T-helper 1 cell treated with Interleukin-12 subunit alpha and Interleukin-12 subunit beta and Interleukin-4 antibody, amounts not matched to agents 30 μg/mL and 1 μg/mL, for 36 hours (primary cell): Measurements from ENCODE around the gene RAD51AP1.
A peak's percentile ranks its signal among the peaks of the same experiment; 100 is the strongest.
"Not testable (repeated sequence)": the region's sequence is repeated elsewhere in the genome, so short reads cannot be mapped to it uniquely, and the experiment has no call there.

Experiments
- H3K27ac Mint-ChIP-seq: one replicate; pipeline ENCODE4 v1.8.0; 2021; ENCODE audit warnings: mild to moderate bottlenecking, mixed read lengths
- H3K27me3 Mint-ChIP-seq: one replicate; pipeline ENCODE4 v1.8.0; 2021; ENCODE audit warnings: low read depth, mixed read lengths
- H3K36me3 Mint-ChIP-seq: one replicate; pipeline ENCODE4 v1.8.0; 2021; ENCODE audit warnings: low read depth, mixed read lengths
- H3K4me1 Mint-ChIP-seq: one replicate; pipeline ENCODE4 v1.8.0; 2021; ENCODE audit warnings: low read depth, mixed read lengths
- H3K4me3 Mint-ChIP-seq: one replicate; pipeline ENCODE4 v1.8.0; 2021; ENCODE audit warnings: mild to moderate bottlenecking, moderate library complexity, mixed read lengths
- H3K9me3 Mint-ChIP-seq: one replicate; pipeline ENCODE4 v1.8.0; 2021; ENCODE audit warnings: mixed read lengths

RAD51AP1 gene, protein sequence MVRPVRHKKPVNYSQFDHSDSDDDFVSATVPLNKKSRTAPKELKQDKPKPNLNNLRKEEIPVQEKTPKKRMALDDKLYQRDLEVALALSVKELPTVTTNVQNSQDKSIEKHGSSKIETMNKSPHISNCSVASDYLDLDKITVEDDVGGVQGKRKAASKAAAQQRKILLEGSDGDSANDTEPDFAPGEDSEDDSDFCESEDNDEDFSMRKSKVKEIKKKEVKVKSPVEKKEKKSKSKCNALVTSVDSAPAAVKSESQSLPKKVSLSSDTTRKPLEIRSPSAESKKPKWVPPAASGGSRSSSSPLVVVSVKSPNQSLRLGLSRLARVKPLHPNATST

DNA sequence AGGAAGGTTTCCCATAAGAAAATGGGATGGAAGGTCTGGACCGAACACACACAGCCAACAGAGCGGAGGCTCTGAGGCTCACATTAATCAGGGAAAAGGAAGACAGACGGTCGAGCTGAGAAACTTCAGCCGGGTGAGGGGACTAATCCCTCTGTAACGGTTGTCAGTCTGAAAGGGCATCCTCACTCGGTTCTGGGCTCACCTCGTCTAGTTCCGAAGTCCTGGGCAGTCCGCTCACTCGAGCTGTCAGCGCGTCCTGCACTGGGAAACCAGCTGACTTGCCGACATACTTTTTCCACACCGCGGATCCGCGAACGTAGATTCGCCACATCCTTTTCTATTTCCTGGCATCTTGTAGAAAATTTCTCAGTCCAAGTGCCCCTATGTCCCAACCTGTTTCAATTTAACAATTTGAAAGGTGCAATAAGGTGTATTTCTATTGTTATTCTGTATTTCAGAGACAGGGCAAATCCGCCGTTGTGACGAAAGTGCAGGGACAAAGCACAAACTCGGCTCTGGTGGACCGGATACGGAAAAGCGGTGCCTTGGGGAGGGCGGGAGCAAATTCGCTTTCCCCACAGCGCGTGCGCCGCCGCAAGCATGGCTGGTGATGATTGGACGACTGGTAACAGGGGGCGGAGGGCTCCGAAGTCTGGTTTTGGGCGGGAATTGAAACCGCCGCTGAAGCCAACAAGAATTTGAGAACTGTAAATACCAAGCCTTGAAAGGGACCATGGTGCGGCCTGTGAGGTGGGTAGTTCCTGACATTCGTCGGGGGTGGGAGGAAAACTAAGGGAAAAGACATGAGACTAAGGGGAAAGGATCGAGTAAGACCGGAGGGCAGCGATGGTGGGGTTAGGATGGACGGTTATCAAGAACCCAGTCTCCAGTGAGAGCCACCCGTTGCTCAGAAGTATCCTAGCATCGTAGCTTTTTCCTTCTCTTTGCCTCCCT lies at the start of gene RAD51AP1:
TSS of gene RAD51AP1 (plus strand) at position 684 of the 954 bp plus-strand sequence. CDS start at position 734, 50 bp downstream.
- peak within 1 kb of the TSS; percentile 99 for H3K4me3 Mint-ChIP-seq
- H3K4me1 Mint-ChIP-seq = peaks cover 23% of the 10 kb centered on the region
- no peaks in the 10 kb centered on the region for H3K27me3 Mint-ChIP-seq
- no peaks in the 10 kb centered on the region for H3K9me3 Mint-ChIP-seq
- H3K36me3 Mint-ChIP-seq = peaks cover 6% of the 10 kb centered on the region
- peak within 1 kb of the TSS; percentile 92 for H3K27ac Mint-ChIP-seq

DNA sequence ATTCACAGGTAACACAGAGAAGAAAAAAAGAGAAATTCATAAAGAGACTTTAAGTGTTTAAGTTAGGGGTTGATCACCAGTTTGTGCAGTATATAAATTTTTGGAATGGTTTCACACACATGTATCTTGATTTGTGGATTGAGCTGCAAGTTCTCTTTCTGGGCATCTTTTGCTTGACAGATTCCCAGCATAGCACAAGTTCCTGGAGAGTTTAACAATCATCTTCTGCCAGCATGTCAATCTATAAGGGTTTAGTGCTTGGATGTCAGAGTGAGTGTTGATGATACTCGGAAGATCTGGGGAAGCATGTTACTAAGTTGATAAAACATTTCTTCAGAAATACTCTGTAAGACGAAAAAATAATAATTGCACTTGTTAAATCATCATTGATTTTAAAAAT lies 49.1 kb upstream of the RAD51AP1 start:
- H3K9me3 Mint-ChIP-seq = no peaks in the 10 kb centered on the region
- H3K27me3 Mint-ChIP-seq = no peaks in the 10 kb centered on the region
- H3K27ac Mint-ChIP-seq = no peak overlapping the region
- H3K4me3 Mint-ChIP-seq = no peak overlapping the region
- H3K36me3 Mint-ChIP-seq = peaks cover 27% of the 10 kb centered on the region
- no peaks in the 10 kb centered on the region for H3K4me1 Mint-ChIP-seq

DNA sequence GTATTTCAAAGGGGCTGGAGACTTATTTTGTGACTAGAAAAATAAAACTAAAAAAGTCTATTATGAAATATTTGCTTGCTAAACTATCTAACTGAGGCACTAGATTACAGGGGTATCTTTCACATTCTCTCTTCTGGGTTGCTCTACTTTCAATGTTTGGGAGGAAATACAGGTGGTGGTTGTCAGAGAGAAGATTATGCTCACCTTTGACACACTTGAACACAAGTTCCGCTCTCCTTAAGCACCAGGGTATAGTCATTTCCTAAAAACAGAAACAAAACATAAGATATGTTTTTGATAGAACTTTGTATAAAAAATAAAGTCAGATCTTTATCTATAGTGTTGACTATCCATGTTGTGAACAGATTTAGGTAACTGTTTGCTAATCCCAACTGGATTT lies 47.7 kb upstream of the RAD51AP1 start:
- Mint-ChIP-seq H3K27me3 (no peaks in the 10 kb centered on the region), H3K9me3 (no peaks in the 10 kb centered on the region), H3K36me3 (peaks cover 27% of the 10 kb centered on the region), H3K4me1 (peaks cover under 1% of the 10 kb centered on the region), H3K4me3 (no peak overlapping the region), H3K27ac (no peak overlapping the region)

DNA sequence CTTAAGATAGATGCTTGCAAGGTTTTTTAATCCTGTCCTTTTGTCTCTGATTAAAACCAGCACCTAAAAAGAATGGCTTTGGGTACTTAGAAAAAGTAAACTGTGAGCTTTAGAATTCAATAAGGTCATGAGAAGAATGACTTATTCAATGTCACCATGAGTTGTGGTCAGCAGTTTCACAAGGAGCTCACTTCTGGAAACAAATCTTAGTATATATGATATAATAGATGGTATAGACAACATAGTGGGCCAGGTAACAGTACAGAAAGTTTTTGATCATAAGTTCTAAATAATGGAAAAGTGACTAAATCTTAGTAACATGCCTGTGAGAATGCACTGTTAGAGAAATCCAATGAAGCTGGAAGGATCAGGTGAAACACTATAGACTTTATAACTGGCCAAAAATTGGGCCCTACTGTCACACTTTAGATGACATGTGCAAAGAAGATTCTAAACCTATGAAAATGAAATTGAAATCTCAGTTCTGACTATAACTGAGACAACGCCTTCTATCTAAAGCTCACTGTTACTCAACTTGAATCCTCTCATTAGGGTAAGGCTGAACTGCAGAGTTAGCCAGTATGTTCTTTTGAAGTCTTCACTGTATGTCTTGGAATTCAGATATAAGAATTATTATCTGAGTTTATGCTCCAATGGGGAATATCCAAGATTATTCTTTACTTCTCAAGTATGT lies 42.4 kb upstream of the RAD51AP1 start:
- H3K27ac Mint-ChIP-seq = no peak overlapping the region
- H3K9me3 Mint-ChIP-seq = no peaks in the 10 kb centered on the region
- H3K36me3 Mint-ChIP-seq = peaks cover 40% of the 10 kb centered on the region
- no peaks in the 10 kb centered on the region for H3K27me3 Mint-ChIP-seq
- H3K4me1 Mint-ChIP-seq = peaks cover 14% of the 10 kb centered on the region
- H3K4me3 Mint-ChIP-seq = no peak overlapping the region

DNA sequence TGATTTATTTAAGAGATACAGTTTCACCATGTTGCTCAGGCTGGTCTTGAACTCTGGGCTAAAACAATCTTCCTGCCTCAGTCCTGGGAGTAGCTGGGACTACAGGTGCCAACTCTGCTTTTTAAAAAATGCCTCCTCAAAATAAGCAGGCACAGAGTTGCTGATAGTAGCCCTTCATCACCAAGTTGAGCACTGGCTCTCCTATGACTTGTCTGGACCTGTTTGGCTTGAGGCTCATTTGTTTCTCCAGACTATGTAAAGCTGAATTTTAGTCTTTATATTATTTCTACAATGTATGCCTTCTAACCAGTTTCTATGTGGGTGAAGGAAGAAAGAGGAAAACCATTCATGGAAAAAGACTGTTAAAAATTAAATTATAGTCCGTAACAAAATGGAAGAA lies 39.5 kb upstream of the RAD51AP1 start:
- Mint-ChIP-seq H3K9me3 (no peaks in the 10 kb centered on the region), H3K4me3 (no peak overlapping the region), H3K27ac (no peak overlapping the region), H3K27me3 (no peaks in the 10 kb centered on the region), H3K36me3 (peaks cover 51% of the 10 kb centered on the region), H3K4me1 (peaks cover 14% of the 10 kb centered on the region)

DNA sequence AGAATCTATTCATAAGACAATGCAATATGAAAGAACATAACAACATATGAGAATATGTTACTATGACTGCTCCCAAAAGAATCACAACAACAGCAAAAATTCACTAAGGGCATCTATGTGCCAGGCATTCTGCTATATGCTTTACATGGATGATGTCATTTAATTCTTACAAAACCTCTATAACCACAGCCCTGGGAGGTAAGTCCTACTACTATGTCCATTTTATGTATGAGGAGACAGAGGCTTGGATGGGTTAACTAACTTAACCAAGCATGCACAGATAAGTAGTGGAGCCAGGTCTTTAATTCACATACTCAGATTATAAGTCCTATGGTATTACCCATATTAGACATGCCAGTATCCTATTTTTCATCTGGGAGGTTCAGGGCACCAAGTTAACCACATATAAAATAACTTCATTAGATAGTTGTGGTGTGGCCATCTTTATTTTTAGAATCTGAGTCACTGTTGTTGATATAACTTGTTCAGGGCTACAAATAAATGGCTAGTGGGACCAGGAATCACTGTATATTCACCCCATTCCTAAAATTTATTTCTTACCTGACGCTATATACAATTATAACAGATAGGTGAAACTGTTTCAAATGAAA lies 33.2 kb upstream of the RAD51AP1 start:
- peak overlapping the region; percentile 32 for H3K27ac Mint-ChIP-seq
- H3K9me3 Mint-ChIP-seq = no peaks in the 10 kb centered on the region
- H3K4me3 Mint-ChIP-seq = peak overlapping the region; percentile 5
- H3K4me1 Mint-ChIP-seq = peaks cover 20% of the 10 kb centered on the region
- no peaks in the 10 kb centered on the region for H3K27me3 Mint-ChIP-seq
- peaks cover 33% of the 10 kb centered on the region for H3K36me3 Mint-ChIP-seq

DNA sequence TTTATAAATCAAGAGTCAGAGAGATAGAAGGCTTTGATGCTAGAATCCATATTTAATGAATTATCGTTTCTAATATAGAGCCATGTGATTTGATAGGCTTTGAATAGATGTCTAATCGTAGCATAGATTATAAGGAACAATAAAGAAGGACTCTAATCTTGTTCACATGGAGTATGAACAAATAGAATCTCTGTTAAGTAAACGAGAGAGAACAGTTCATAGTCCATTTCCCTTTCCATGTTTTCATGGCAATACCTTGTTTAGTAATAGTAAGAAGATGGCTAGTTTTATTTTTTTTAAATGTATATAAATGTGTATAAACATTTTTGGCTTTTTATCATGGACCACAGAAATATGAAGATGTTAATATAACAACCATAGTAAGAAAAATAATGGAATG lies 32.3 kb upstream of the RAD51AP1 start:
- H3K4me3 Mint-ChIP-seq = no peak overlapping the region
- H3K9me3 Mint-ChIP-seq = no peaks in the 10 kb centered on the region
- H3K36me3 Mint-ChIP-seq = peaks cover 27% of the 10 kb centered on the region
- peak overlapping the region; percentile 80 for H3K27ac Mint-ChIP-seq
- no peaks in the 10 kb centered on the region for H3K27me3 Mint-ChIP-seq
- peaks cover 20% of the 10 kb centered on the region for H3K4me1 Mint-ChIP-seq

DNA sequence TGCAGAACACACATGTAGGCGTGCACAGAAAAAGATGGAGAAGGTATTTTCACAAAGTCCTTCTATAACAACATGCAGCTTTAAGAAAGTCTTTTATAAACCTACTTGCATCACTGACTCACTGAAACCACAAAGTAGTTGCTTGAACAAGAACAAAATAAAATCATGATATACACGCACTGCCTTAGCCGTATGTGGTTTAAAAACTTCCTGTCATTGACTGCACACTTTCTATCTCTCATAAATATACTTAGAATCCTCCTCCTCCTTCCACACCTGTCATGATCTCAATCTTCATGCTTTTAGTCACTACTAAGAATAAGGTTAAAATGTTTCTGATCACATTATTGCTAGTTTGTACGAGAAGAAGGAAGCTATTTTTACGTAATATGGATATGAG lies 31.8 kb upstream of the RAD51AP1 start:
- H3K27ac Mint-ChIP-seq = peak overlapping the region; percentile 80
- peaks cover 20% of the 10 kb centered on the region for H3K4me1 Mint-ChIP-seq
- peaks cover 24% of the 10 kb centered on the region for H3K36me3 Mint-ChIP-seq
- H3K27me3 Mint-ChIP-seq = no peaks in the 10 kb centered on the region
- peak overlapping the region; percentile 69 for H3K4me3 Mint-ChIP-seq
- H3K9me3 Mint-ChIP-seq = no peaks in the 10 kb centered on the region

DNA sequence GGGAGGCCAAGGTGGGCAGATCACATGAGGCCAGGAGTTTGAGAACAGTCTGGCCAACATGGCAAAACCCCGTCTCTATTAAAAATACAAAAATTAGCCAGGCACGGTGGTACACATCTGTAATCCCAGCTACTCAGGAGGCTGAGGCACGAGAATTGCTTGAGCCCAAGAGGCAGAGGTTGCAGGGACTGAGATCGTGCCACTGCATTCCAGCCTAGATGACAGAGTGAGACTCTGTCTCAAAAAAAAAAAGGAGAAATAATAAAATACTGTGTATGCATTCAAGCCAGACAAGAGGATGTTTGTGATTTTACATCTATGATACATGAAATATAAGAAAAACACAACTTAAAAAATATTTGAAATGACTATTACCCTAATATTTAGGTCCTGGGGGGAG lies 30.2 kb upstream of the RAD51AP1 start:
- not testable (repeated sequence) for H3K9me3 Mint-ChIP-seq, H3K27me3 Mint-ChIP-seq
- Mint-ChIP-seq H3K4me3 (peak overlapping the region; percentile 79), H3K36me3 (peaks cover 15% of the 10 kb centered on the region), H3K4me1 (peaks cover 20% of the 10 kb centered on the region), H3K27ac (peak overlapping the region; percentile 86)

DNA sequence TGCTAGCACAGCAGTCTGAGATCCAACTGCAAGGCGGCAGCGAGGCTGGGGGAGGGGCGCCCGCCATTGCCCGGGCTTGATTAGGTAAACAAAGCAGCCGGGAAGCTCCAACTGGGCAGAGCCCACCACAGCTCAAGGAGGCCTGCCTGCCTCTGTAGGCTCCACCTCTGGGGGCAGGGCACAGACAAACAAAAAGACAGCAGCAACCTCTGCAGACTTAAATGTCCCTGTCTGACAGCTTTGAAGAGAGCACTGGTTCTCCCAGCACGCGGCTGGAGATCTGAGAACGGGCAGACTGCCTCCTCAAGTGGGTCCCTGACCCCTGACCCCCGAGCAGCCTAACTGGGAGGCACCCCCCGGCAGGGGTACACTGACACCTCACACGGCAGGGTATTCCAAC lies 29.4 kb upstream of the RAD51AP1 start:
- H3K9me3 Mint-ChIP-seq, H3K4me3 Mint-ChIP-seq, H3K27ac Mint-ChIP-seq, H3K36me3 Mint-ChIP-seq, H3K27me3 Mint-ChIP-seq: not testable (repeated sequence)
- H3K4me1 Mint-ChIP-seq = peaks cover 20% of the 10 kb centered on the region

DNA sequence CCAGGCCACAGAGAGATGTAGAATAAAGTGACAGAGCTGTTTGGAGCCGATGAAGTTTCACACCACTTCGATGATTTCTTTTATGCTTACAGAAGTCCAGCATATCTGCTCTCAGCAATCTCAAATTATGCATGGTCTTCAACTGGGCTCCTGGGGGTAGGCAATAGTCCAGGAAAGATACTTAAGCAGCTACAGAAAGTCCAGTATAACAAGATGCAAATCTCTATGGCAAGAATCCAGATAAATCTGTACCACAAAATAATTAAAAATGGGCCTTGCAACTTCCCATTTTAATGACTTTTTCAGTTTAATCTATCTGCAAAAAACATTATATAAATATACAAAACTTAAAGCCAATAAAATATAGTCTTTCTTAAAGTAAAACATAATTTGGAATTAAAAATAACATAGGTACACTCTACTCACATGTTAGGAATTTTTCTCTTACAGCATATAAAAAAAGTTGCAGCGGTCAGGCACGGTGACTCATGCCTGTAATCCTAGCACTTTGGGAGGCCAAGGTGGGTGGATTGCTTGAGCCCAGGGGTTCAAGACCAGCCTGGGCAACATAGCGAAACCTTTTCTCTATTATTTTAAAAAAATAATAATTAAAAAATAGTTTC lies 20.5 kb upstream of the RAD51AP1 start:
- Mint-ChIP-seq H3K4me1 (no peaks in the 10 kb centered on the region), H3K4me3 (no peak overlapping the region), H3K36me3 (peaks cover 35% of the 10 kb centered on the region), H3K9me3 (no peaks in the 10 kb centered on the region), H3K27me3 (no peaks in the 10 kb centered on the region), H3K27ac (no peak overlapping the region)

DNA sequence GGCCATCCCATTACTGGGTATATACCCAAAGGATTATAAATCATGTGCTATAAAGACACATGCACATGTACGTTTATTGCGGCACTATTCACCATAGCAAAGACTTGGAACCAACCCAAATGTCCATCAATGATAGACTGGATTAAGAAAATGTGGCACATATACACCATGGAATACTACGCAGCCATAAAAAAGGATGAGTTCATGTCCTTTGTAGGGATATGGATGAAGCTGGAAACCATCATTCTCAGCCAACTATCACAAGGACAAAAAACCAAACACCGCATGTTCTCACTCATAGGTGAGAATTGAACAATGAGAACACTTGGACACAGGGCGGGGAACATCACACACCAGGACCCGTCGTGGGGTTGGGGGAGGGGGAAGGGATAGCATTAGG lies 15.2 kb upstream of the RAD51AP1 start:
- not testable (repeated sequence) for H3K9me3 Mint-ChIP-seq, H3K27ac Mint-ChIP-seq, H3K4me3 Mint-ChIP-seq, H3K4me1 Mint-ChIP-seq, H3K27me3 Mint-ChIP-seq
- peaks cover 23% of the 10 kb centered on the region for H3K36me3 Mint-ChIP-seq

DNA sequence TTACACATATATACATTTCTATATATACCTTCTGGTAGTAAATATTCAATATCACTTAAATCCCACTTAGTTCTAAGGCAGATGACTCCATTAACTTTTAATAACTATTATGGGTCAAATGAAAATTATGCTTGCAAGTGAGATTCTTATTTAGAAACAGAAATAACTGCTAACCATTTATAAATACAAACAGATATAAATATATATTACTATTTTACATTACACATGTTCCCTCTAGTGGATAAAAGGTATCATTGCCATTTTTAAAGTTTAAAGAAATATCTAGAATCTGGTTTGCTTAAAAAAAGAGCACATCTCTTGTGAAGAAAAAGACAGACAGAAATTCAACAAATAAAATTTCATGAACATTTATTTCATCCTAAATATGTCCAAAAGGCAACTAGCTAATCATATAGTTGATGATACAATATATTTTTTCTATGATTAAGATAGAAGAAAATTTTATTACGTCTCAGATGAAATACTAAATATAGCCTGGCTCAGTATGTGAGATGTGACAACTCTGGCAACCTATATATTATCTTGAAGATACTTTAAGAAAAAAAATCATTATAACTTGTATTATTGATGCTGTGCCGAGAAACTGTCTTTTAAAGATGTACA lies 11.7 kb upstream of the RAD51AP1 start:
- H3K9me3 Mint-ChIP-seq = no peaks in the 10 kb centered on the region
- no peak overlapping the region for H3K27ac Mint-ChIP-seq
- peaks cover 4% of the 10 kb centered on the region for H3K4me1 Mint-ChIP-seq
- no peaks in the 10 kb centered on the region for H3K27me3 Mint-ChIP-seq
- H3K36me3 Mint-ChIP-seq = peaks cover 18% of the 10 kb centered on the region
- H3K4me3 Mint-ChIP-seq = no peak overlapping the region
